HG03060 (cell line): ENCODE measurements around the gene FXR2.
"Not testable (repeated sequence)": the region's sequence is repeated elsewhere in the genome, so short reads cannot be mapped to it uniquely, and the experiment has no call there.

Experiments
- ATAC-seq: cut with Tn5 transposase; IDR thresholded peaks from one replicate; pipeline ENCODE4 v1.9.1; 2021; ENCODE audit warnings: low read depth, moderate number of reproducible peaks; ENCODE audit not compliant: unreplicated experiment

Gene FXR2

GRCh38 chr17:7614425-7615264 is at the start of gene FXR2:
Gene FXR2, minus strand, starts transcription at chr17:7614897. Its CDS starts 365 bp downstream, at chr17:7614532.
- ATAC-seq: peak; percentile 73

GRCh38 chr17:7656958-7657609 is 42.4 kb upstream of the FXR2 start:
- ATAC-seq: no peak

GRCh38 chr17:7655541-7655840 is 40.8 kb upstream of the FXR2 start:
- no peak for ATAC-seq

- no peak for ATAC-seq
Measured at GRCh38 chr17:7654832-7655540, 40.3 kb upstream of the FXR2 start.

GRCh38 chr17:7652388-7653356 is 38.0 kb upstream of the FXR2 start:
- no peak for ATAC-seq

- ATAC-seq: no peak
Measured at GRCh38 chr17:7651665-7652387, 37.1 kb upstream of the FXR2 start.

GRCh38 chr17:7651097-7651664 is 36.5 kb upstream of the FXR2 start:
- ATAC-seq: no peak

GRCh38 chr17:7650509-7651096 is 35.9 kb upstream of the FXR2 start, which contains the start of gene ATP1B2:
Gene ATP1B2, plus strand, starts transcription at chr17:7650926. Its CDS starts 593 bp downstream, at chr17:7651519.
- no peak for ATAC-seq

- ATAC-seq: no peak
Measured at GRCh38 chr17:7647018-7647417, 32.3 kb upstream of the FXR2 start.

GRCh38 chr17:7646457-7646856 is 31.8 kb upstream of the FXR2 start:
- ATAC-seq: no peak

GRCh38 chr17:7644775-7645174 is 30.1 kb upstream of the FXR2 start:
- no peak for ATAC-seq

GRCh38 chr17:7641635-7642034 is 26.9 kb upstream of the FXR2 start:
- not testable (repeated sequence) for ATAC-seq

- ATAC-seq: no peak
Measured at GRCh38 chr17:7640783-7641182, 26.1 kb upstream of the FXR2 start.

GRCh38 chr17:7636163-7636562 is 21.5 kb upstream of the FXR2 start:
- ATAC-seq: no peak

- ATAC-seq: no peak
Measured at GRCh38 chr17:7634384-7634783, 19.7 kb upstream of the FXR2 start.

- ATAC-seq: no peak
Measured at GRCh38 chr17:7633093-7633492, 18.4 kb upstream of the FXR2 start.

- no peak for ATAC-seq
Measured at GRCh38 chr17:7632492-7632894, 17.8 kb upstream of the FXR2 start.

- ATAC-seq: no peak
Measured at GRCh38 chr17:7631398-7632380, 17.0 kb upstream of the FXR2 start.
